HEK293 (cell line): ENCODE measurements around the gene CARM1.
A peak's percentile ranks its signal among the peaks of the same experiment; 100 is the strongest.

ENCODE experiments used
- CTCF ChIA-PET: fragments of 350-600 bp; formaldehyde crosslinking; extraction: SDS; loops from one replicate; lab custom pipeline; 2021; ENCODE audit warnings: antibody characterized with exemption; lab: Yijun Ruan, JAX
- POLR2A ChIA-PET: fragments of 300-600 bp; formaldehyde crosslinking; extraction: SDS; loops from one replicate; lab custom pipeline; 2020; ENCODE audit warnings: antibody characterized with exemption, inconsistent platforms; lab: Yijun Ruan, JAX
- H3K27ac ChIP-seq: fragments of 200-500 bp; sonication (Bioruptor generic); 2 replicates; pipeline ENCODE4 v1.5.1; 2014; ENCODE audit warnings: low read depth, low read length, control low read depth, inconsistent platforms; ENCODE audit errors: extremely low read depth
- H3K36me3 ChIP-seq, 2 experiments: fragments of 200-500 bp in 1 of 2; sonication (Bioruptor generic) in 1 of 2; 1 replicate in 1 of 2; 2 replicates in 1 of 2; pipeline ENCODE4 v1.5.1; 2014 to 2017; ENCODE audit warnings: inconsistent platforms in 2 of 2, low read length in 2 of 2; ENCODE audit not compliant: control insufficient read depth in 2 of 2, insufficient read depth in 1 of 2
- H3K4me1 ChIP-seq: fragments of 200-500 bp; sonication (Bioruptor generic); 2 replicates; pipeline ENCODE4 v1.5.1; 2014; ENCODE audit warnings: mild to moderate bottlenecking, low read length, inconsistent platforms; ENCODE audit not compliant: control insufficient read depth, insufficient read depth
- H3K4me3 ChIP-seq: 2 replicates; pipeline ENCODE4 v1.5.1; 2011; ENCODE audit warnings: low read depth, mild to moderate bottlenecking, control low read depth, low read length, moderate library complexity
- H3K9me3 ChIP-seq: fragments of 200-500 bp; sonication (Bioruptor generic); 2 replicates; pipeline ENCODE4 v1.5.1; 2014; ENCODE audit warnings: low read depth, low read length, inconsistent platforms; ENCODE audit not compliant: control insufficient read depth, insufficient read depth
- BCL6B ChIP-seq: fragments of 450-650 bp; formaldehyde crosslinking; IDR thresholded peaks from 2 replicates; pipeline ENCODE4 v1.5.1; 2017; ENCODE audit warnings: missing biosample characterization, missing genetic modification characterization
- GLI2 ChIP-seq: fragments of 450-650 bp; formaldehyde crosslinking; IDR thresholded peaks from 2 replicates; pipeline ENCODE4; 2017; ENCODE audit warnings: missing biosample characterization, missing genetic modification characterization, low read depth, borderline replicate concordance
- IKZF3 ChIP-seq: fragments of 450-650 bp; IDR thresholded peaks from 2 replicates; pipeline ENCODE4 v1.5.0; 2018; ENCODE audit warnings: missing biosample characterization, mild to moderate bottlenecking, missing genetic modification characterization, moderate library complexity
- PRDM6 ChIP-seq: fragments of 450-650 bp; formaldehyde crosslinking; IDR thresholded peaks from 2 replicates; pipeline ENCODE4 v1.5.1; 2017; ENCODE audit warnings: missing biosample characterization, missing genetic modification characterization
- SCRT2 ChIP-seq: fragments of 450-650 bp; formaldehyde crosslinking; IDR thresholded peaks from 2 replicates; pipeline ENCODE4 v1.5.1; 2016; ENCODE audit warnings: missing biosample characterization, missing genetic modification characterization
- SP7 ChIP-seq: fragments of 450-650 bp; formaldehyde crosslinking; IDR thresholded peaks from 2 replicates; pipeline ENCODE4 v1.5.1; 2016; ENCODE audit warnings: missing biosample characterization, missing genetic modification characterization
- ZBTB49 ChIP-seq: fragments of 450-650 bp; formaldehyde crosslinking; IDR thresholded peaks from 2 replicates; pipeline ENCODE4 v1.5.1; 2016; ENCODE audit warnings: missing biosample characterization, missing genetic modification characterization, low read depth
- ZFP3 ChIP-seq: fragments of 450-650 bp; formaldehyde crosslinking; IDR thresholded peaks from 2 replicates; pipeline ENCODE4 v1.5.1; 2016; ENCODE audit warnings: low read depth, missing biosample characterization, missing genetic modification characterization
- ZNF140 ChIP-seq: fragments of 450-650 bp; formaldehyde crosslinking; IDR thresholded peaks from 2 replicates; pipeline ENCODE4 v1.5.1; 2016; ENCODE audit warnings: missing biosample characterization, missing genetic modification characterization
- ZNF18 ChIP-seq: fragments of 450-650 bp; formaldehyde crosslinking; IDR thresholded peaks from 2 replicates; pipeline ENCODE4 v1.5.1; 2016; ENCODE audit warnings: missing biosample characterization, missing genetic modification characterization
- ZNF239 ChIP-seq: fragments of 450-650 bp; formaldehyde crosslinking; IDR thresholded peaks from 2 replicates; pipeline ENCODE4 v1.5.1; 2016; ENCODE audit warnings: missing biosample characterization, missing genetic modification characterization
- ZNF394 ChIP-seq: fragments of 450-650 bp; formaldehyde crosslinking; IDR thresholded peaks from 2 replicates; pipeline ENCODE4 v1.5.1; 2016; ENCODE audit warnings: missing biosample characterization, missing genetic modification characterization, mild to moderate bottlenecking, moderate library complexity, borderline replicate concordance
- ZNF449 ChIP-seq: fragments of 450-650 bp; formaldehyde crosslinking; IDR thresholded peaks from 2 replicates; pipeline ENCODE4 v1.5.1; 2017; ENCODE audit warnings: missing biosample characterization, mild to moderate bottlenecking, missing genetic modification characterization, moderate library complexity
- ZNF488 ChIP-seq: fragments of 450-650 bp; formaldehyde crosslinking; IDR thresholded peaks from 2 replicates; pipeline ENCODE4 v1.5.1; 2016; ENCODE audit warnings: missing biosample characterization, missing genetic modification characterization
- ZNF600 ChIP-seq: fragments of 450-650 bp; formaldehyde crosslinking; IDR thresholded peaks from 2 replicates; pipeline ENCODE4 v1.5.1; 2016; ENCODE audit warnings: missing biosample characterization, missing genetic modification characterization
- ZNF639 ChIP-seq: fragments of 450-650 bp; formaldehyde crosslinking; IDR thresholded peaks from 2 replicates; pipeline ENCODE4 v1.5.1; 2016; ENCODE audit warnings: missing biosample characterization, missing genetic modification characterization

Gene CARM1

GRCh38 chr19:10891405-10892086 lies 20.2 kb downstream of the CARM1 start (continued):
- TF ChIP-seq ZNF639 = no peak
- no peak for TF ChIP-seq ZNF488 (tag by site-specific recombination)
- no peak for TF ChIP-seq ZNF239
- TF ChIP-seq ZNF140 (tag by site-specific recombination) = no peak
- no peak for TF ChIP-seq GLI2 (tag by site-specific recombination)
- peak; percentile 70 for TF ChIP-seq SP7 (tag by site-specific recombination)
- TF ChIP-seq SCRT2 (tag by site-specific recombination) = peak; percentile 74
- TF ChIP-seq ZNF18 (tag by site-specific recombination) = peak; percentile 70; the same call in 1 of the 2 replicates
- peak; percentile 92 for TF ChIP-seq ZNF449 (tag by site-specific recombination)
- no peak for TF ChIP-seq PRDM6

- CTCF ChIA-PET = interaction anchor here (1.0 to 1.5 kb wide), 2 partner anchors 11 to 45 kb away, joined by 3 read pairs; no protein-coding TSS in a partner anchor
- peaks cover 19% of the 10 kb centered on the region for H3K4me1 ChIP-seq
Observed at GRCh38 chr19:10892256-10892655, 20.9 kb downstream of the CARM1 start.

More at GRCh38 chr19:10892256-10892655, 20.9 kb downstream of the CARM1 start:
- POLR2A ChIA-PET = no interaction called here
- Histone ChIP-seq H3K36me3 (no peaks in the 10 kb centered on the region; a peak in 1 of 3 replicates), H3K9me3 (no peaks in the 10 kb centered on the region), H3K4me3 (no peak overlapping the region), H3K27ac (no peak overlapping the region)
- TF ChIP-seq BCL6B (tag by site-specific recombination) (no peak), ZFP3 (tag by site-specific recombination) (no peak), ZNF394 (tag by site-specific recombination) (peak; percentile 43; the same call in 1 of the 2 replicates), ZBTB49 (tag by site-specific recombination) (no peak), ZNF600 (tag by site-specific recombination) (peak; percentile 75), IKZF3 (tag by site-specific recombination) (peak; percentile 29; the same call in 1 of the 2 replicates)
